Raji (cell line): ENCODE results near the gene SEZ6L2.

ENCODE experiments used
- POLR2A ChIP-seq: IDR thresholded peaks from 2 replicates; pipeline ENCODE4 v1.6.1; 2011; ENCODE audit warnings: low read depth, low read length, control low read depth; ENCODE audit not compliant: insufficient read depth

The SEZ6L2 gene

GRCh38 chr16:29850998-29851397 lies 48.4 kb downstream of the SEZ6L2 start:
- TF ChIP-seq POLR2A = no peak

GRCh38 chr16:29849505-29849904 lies 49.8 kb downstream of the SEZ6L2 start:
- no peak for TF ChIP-seq POLR2A

- 0 out of 2 replicates have a peak, but pooled peaks have one; percentile 19 for TF ChIP-seq POLR2A
Observed at GRCh38 chr16:29848420-29849297, 50.7 kb downstream of the SEZ6L2 start.

GRCh38 chr16:29845656-29846055 lies 53.7 kb downstream of the SEZ6L2 start:
- no peak for TF ChIP-seq POLR2A

- no peak for TF ChIP-seq POLR2A
Observed at GRCh38 chr16:29844575-29845331, 54.6 kb downstream of the SEZ6L2 start.

GRCh38 chr16:29843931-29844330 lies 55.4 kb downstream of the SEZ6L2 start:
- no peak for TF ChIP-seq POLR2A

- TF ChIP-seq POLR2A = no peak
Observed at GRCh38 chr16:29842732-29843346, 56.5 kb downstream of the SEZ6L2 start.

GRCh38 chr16:29841631-29842030 lies 57.7 kb downstream of the SEZ6L2 start:
- no peak for TF ChIP-seq POLR2A

- no peak for TF ChIP-seq POLR2A
Observed at GRCh38 chr16:29840240-29840639, 59.1 kb downstream of the SEZ6L2 start.

- TF ChIP-seq POLR2A = no peak
Observed at GRCh38 chr16:29839822-29840221, 59.5 kb downstream of the SEZ6L2 start.

- no peak for TF ChIP-seq POLR2A
Observed at GRCh38 chr16:29837841-29838240, 61.5 kb downstream of the SEZ6L2 start.

GRCh38 chr16:29836623-29837022 lies 62.7 kb downstream of the SEZ6L2 start:
- no peak for TF ChIP-seq POLR2A

GRCh38 chr16:29835926-29836325 lies 63.4 kb downstream of the SEZ6L2 start:
- no peak for TF ChIP-seq POLR2A

- no peak for TF ChIP-seq POLR2A
Observed at GRCh38 chr16:29834079-29834478, 65.3 kb downstream of the SEZ6L2 start.

- TF ChIP-seq POLR2A = no peak
Observed at GRCh38 chr16:29831490-29831889, 67.9 kb downstream of the SEZ6L2 start.

GRCh38 chr16:29830774-29831173 lies 68.6 kb downstream of the SEZ6L2 start:
- TF ChIP-seq POLR2A = no peak
